G401 (cell line): ENCODE results near the gene PLEKHG4. TPM values are rescaled to one million over a fixed set of nuclear protein-coding genes. Genes with fewer than 3 reads are reported as not detected.

Experiments
- DNase-seq: peaks from one replicate; pipeline ENCODE4 v3.0.0-alpha.2; 2015; ENCODE audit warnings: low spot score
- in situ Hi-C: cut with HindIII; loops from 2 replicates; pipeline ENCODE4 v1.10.0; 2016; ENCODE audit warnings: low sequenced_read_pairs, mixed read lengths
- total RNA-seq: library from RNA; depleted of rRNA; stranded (reverse); fragments of >200 nt; shearing (Covaris generic); gene quantifications from 2 replicates; pipeline ENCODE4 v1.2.3, GENCODE V29; 2014

Gene PLEKHG4
- total RNA-seq, 1 experiment from 2014 or later, result 15.7 TPM

DNA sequence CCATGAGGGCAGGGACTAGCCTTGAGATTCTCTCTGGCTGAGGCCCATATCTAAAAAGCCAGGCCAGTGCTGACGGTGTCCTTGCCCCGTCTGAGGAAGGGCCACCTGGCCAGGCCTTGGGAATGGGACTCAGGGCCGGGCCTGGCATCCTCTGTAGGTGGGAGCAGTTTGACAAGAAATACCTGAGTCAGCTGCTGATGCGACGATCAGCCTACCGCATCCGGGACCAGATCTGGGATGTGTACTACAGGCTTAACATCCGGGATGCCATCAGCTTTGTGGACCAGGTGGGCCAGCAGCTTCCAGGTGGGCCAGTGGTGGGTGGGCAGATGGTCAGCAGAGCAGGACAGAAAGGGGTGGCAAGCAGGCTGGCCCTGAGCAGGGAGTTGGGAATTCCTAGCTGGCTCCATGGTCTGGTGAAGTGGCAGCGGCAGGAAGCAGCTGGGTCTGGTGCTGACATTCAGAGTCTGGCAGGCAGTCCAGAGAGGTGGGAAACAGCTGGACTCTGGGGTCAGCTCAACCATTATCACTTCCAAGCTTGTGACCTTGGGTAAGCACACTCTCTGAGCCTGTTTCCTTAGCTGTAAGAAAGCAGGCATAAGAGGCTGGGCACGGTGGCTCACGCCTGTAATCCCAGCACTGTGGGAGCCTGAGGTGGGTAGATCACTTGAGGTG is 21.0 kb upstream of the PLEKHG4 start:
- in situ Hi-C loops, result no loop called here
- DNase-seq, result no peak

GRCh38 chr16:67259705-67260104 is 19.6 kb upstream of the PLEKHG4 start:
- in situ Hi-C loops, result no loop called here
- DNase-seq, result no peak

DNA sequence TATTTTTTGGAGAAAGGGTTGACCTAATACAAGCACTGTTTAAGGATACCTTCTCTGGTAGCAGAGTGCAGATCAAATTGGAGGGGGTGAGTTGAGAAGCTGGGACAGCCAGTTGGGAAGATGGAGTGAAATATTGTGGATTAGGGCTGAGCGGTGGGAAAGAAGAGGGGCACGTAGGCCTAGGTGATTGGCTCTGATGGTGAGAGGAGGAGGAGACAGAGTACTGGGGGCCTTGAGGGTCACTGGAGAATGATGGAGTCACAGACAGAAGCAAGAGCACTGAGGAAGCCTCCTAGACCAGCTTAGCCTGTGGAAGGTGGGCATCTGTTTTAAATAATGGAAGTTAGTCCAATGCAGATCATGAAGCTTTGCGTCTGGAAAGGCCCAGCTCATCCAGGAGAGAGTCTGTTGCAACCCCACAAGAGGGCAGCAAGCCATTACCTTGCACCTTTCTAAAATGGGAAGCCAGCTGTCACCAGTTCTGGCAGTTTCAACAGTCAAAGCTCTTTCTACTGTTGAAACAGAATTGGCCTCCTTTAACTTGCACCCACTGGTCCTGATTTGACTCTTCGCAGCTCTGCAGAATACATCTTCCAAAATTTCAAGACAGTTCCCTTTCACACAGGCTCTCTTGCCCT is 18.8 kb upstream of the PLEKHG4 start:
- peak; percentile 75 for DNase-seq
- in situ Hi-C loops, result no loop called here

- no peak for DNase-seq
- in situ Hi-C loops, result no loop called here
These were observed 16.1 kb upstream of the PLEKHG4 start for GRCh38 chr16:67263201-67263600.

DNA sequence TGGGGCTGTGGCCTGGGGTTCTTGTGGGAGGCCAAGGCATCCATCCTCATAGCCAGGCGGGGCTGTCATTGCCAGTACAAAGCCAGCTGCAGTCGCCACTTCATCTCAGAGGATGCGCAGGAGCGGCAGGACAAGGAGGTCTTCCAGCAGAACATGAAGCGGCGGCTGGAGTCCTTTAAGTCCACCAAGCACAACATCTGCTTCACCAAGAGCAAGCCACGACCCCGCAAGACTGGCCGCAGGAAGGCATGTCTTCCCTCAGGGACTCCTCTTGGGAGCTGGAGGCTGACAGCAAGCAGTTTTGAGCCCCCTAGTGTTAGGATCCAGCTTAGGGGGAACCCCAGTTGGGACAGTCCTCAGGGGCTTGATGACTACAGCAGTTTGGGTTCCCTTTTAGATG is 15.1 kb upstream of the PLEKHG4 start:
- in situ Hi-C loops, result no loop called here
- no peak for DNase-seq

GRCh38 chr16:67264866-67265265 is 14.5 kb upstream of the PLEKHG4 start:
- DNase-seq, result no peak
- in situ Hi-C loops, result no loop called here

DNA sequence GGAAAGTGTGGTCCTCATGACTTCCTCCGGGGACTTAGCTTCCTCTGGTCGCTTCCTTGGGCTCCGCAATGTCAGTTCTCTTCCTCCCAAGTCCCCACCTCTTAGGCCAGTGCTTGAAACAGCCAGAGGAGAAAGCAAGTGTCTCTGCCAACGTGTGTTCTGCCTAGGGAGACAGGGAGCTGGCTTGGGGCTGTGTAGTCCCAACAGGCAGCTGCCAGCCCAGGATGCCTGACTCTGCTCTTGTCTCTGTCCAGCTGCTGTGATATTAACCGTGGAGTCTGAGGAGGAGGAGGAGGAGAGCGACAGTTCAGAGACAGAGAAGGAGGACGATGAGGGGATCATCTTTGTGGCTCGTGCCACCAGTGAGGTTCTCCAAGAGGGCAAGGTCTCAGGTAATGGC is 13.5 kb upstream of the PLEKHG4 start:
- no peak for DNase-seq
- in situ Hi-C loops, result no loop called here

DNA sequence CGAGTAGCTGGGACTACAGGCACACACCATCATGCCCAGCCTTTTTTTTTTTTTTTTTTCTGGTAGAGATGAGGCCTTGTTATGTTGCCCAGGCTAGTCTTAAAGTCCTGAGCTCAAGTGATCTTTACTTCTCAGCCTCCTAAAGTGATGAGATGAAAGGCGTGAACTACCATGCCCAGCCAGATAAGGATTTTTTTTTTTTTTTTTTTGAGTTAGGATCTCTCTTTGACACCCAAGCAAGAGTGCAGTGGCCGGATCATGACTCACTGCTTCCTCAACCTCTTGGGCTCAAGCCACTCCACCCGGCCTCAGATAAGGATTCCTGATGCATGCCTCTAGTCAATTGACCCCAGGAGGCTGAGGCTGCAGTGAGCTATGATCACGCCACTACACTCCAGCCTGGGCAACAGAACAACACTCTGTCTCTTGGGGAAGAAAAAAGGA is 11.2 kb upstream of the PLEKHG4 start:
- in situ Hi-C loops, result no loop called here
- no peak for DNase-seq

DNA sequence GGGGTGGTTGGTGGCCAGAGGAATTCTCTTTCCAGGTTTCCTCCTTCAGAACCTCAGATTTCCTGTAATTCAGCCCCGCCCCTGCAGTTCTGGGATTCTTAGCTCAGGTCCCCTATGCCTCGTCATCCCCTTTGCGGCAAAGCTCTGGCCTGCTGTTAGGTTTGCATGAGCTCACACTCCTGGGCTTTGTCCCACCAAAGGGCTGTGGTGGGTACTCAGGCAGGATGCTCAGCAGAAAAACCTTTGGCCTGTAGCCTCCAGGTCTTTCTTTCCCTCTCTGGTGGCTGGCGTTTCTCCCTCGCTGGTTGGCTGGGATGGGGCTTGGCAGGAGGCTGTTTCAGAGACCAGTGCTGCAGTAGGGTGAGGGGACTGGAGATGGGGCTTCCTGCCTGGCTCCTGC is 9.6 kb upstream of the PLEKHG4 start:
- no peak for DNase-seq
- in situ Hi-C loops, result no loop called here

GRCh38 chr16:67270931-67271338 is 8.4 kb upstream of the PLEKHG4 start:
- in situ Hi-C loops, result no loop called here
- no peak for DNase-seq

- no peak for DNase-seq
- in situ Hi-C loops, result no loop called here
These were observed 7.9 kb upstream of the PLEKHG4 start for GRCh38 chr16:67271446-67271845.

- no peak for DNase-seq
- in situ Hi-C loops, result no loop called here
These were observed 4.0 kb upstream of the PLEKHG4 start for GRCh38 chr16:67275321-67275720.

DNA sequence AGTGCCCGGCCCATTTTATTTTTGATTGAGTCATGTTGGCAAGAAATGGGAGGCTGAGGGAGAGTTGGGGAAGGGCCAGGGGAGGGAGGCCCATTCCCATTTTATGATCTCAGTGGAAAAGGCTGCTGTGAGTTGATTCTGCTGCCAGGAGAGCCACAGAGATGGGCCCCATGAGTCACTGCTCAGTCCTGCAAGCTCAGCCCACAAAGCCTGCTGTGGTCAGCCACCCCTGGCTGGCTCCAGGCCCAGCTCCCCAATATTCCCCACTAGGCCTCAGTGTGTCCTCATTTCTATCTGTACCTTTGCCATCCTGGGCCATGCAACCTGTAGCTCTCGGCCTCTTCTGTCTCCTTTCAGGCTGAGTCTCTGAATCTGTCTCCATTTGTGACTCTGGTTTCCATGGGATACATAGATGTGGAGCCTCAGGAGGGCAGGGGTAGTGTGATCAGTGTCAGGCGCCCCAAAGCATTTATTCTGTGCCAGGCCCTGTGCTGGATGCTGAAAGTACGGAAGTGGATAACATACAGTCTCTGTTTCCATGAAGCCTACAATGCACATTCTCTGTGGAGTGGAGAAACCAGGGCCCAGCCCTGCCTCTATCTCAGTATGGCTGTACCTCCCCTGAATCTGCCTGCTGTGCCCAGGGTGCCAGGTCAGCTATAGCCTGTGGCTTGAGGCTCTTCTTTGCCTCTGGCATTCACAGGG is 1.9 kb upstream of the PLEKHG4 start:
- in situ Hi-C loops, result no loop called here
- no peak for DNase-seq

DNA sequence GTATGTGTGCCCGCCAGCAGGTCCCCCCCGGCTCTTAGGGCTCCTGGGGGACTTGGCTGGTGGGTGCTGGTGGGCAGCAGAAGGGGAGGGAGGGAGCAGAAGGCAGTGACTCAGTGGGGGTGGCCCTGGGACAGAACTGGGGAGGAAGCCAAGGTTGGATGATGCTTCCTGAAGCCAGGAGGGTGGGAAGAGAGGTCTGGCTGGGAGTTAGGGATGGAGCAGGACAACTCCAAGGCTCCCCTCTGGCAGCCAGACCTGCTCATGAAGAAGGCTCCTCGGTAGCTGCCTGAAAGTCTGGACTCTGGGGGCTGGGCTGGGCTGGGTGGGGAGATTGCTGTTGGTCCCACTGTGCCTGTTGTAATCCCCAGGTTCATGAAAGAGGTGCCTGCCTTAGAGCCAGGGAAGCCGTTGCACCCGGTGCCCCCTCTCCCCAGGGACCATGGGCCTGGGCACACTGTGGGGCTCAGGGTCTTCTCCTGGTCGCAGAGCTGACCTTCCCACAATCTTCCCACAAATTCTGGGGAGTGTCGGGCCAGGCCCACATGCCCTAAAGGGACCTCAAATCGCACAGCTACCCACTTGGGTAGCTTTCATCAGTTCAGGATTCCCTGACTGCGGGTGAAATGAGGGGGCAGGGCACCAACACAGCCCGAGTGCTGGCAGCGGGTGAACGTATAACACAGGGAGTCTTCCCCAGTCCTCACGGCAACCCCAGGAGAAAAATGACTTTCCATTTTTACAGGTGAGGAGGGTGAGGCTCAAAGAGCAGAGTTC is 1.1 kb upstream of the PLEKHG4 start:
- no peak for DNase-seq
- in situ Hi-C loops, result no loop called here

DNA sequence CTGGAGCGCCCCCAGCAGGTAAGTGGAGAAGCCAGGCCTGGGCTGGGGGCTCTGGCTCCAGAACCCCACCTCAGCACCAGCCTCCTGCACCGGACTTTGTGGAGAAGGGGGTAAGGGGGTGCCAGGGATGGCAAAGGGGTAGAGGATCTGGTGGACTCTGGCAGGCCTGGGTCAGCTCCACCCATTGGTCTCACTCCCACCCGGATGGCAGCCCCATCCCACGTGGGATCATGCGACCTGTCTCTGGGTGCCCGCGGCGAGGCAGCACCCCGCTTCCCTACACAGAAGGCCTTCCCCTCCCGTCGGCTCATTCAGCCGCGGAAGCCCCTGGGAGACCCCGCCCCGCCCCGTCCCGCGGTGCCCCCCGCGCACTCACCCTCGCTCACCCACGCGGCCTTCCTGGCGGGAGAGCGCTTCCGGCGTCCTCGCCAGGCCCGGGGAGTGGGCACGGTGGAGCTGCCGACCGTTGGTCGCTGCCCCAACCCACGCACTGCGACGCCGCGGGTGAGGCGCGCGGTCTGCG is 498 bp upstream of the PLEKHG4 start:
- in situ Hi-C loops, result no loop called here
- no peak for DNase-seq

- in situ Hi-C loops, result no loop called here
These were observed 1.0 kb downstream of the PLEKHG4 start for GRCh38 chr16:67280090-67281015.

GRCh38 chr16:67281536-67282446 is 2.5 kb downstream of the PLEKHG4 start:
- in situ Hi-C loops, result no loop called here
- no peak for DNase-seq

More at GRCh38 chr16:67280090-67281015, 1.0 kb downstream of the PLEKHG4 start:
- DNase-seq, result no peak

DNA sequence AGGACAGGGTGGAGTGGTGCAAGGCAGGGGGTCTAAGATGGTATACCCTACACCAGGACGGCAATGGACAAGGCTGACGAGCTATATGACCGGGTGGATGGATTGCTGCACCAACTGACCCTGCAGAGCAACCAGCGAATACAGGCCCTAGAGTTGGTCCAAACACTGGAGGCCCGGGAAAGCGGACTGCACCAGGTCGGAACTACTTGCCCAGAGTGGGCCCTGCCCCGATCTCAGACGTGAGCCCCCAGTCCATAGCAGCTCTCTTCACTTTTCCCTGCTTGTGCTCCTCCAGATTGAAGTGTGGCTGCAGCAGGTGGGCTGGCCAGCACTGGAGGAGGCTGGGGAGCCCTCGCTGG is 3.1 kb downstream of the PLEKHG4 start:
- DNase-seq, result no peak
- in situ Hi-C loops, result no loop called here
